Smooth muscle cell (in vitro differentiated cells): ENCODE measurements around the gene NBEA. TPM values are rescaled to one million over a fixed set of nuclear protein-coding genes. Genes with fewer than 3 reads are reported as not detected.

ENCODE experiments used
- DNase-seq: peaks from one replicate; lab custom pipeline; 2025; ENCODE audit not compliant: unreplicated experiment; lab: John Stamatoyannopoulos, UW
- H2AFZ ChIP-seq: fragments of 200-600 bp; sonication (generic); 2 replicates; pipeline ENCODE4 v1.6.0; 2016; ENCODE audit warnings: antibody characterized with exemption, low read depth, mild to moderate bottlenecking
- H3F3A ChIP-seq: fragments of 200-600 bp; sonication (generic); 2 replicates; pipeline ENCODE4 v1.6.0; 2017; ENCODE audit warnings: antibody characterized with exemption, low read depth
- H3K27ac ChIP-seq: fragments of 200-600 bp; sonication (generic); 2 replicates; pipeline ENCODE4 v1.5.1; 2016; ENCODE audit warnings: low read depth, mild to moderate bottlenecking
- H3K27me3 ChIP-seq: fragments of 200-600 bp; sonication (generic); 2 replicates; pipeline ENCODE4 v1.6.1; 2016; ENCODE audit warnings: low read depth, mild to moderate bottlenecking
- H3K36me3 ChIP-seq: fragments of 200-600 bp; sonication (generic); 2 replicates; pipeline ENCODE4 v1.5.1; 2016; ENCODE audit warnings: low read depth
- H3K4me1 ChIP-seq: fragments of 200-600 bp; sonication (generic); 2 replicates; pipeline ENCODE4 v1.5.1; 2016; ENCODE audit warnings: low read depth
- H3K4me2 ChIP-seq: fragments of 200-600 bp; sonication (generic); 2 replicates; pipeline ENCODE4 v1.6.0; 2016; ENCODE audit warnings: mild to moderate bottlenecking
- H3K4me3 ChIP-seq: fragments of 200-600 bp; sonication (generic); 2 replicates; pipeline ENCODE4 v1.5.1; 2016; ENCODE audit warnings: mild to moderate bottlenecking
- H3K79me2 ChIP-seq: fragments of 200-600 bp; sonication (generic); 2 replicates; pipeline ENCODE4 v1.6.0; 2016; ENCODE audit warnings: low read depth, mild to moderate bottlenecking
- H3K9ac ChIP-seq: fragments of 200-600 bp; sonication (generic); 2 replicates; pipeline ENCODE4 v1.6.0; 2016; ENCODE audit warnings: low read depth
- H3K9me3 ChIP-seq: fragments of 200-600 bp; sonication (generic); replicated peaks from 2 replicates; pipeline ENCODE4 v1.5.1; 2016; ENCODE audit warnings: low read depth
- H4K20me1 ChIP-seq: fragments of 200-600 bp; sonication (generic); 2 replicates; pipeline ENCODE4 v1.6.0; 2016; ENCODE audit warnings: low read depth
- CTCF ChIP-seq: fragments of 200-600 bp; sonication (generic); IDR thresholded peaks from 2 replicates; pipeline ENCODE4 v1.5.1; 2017; ENCODE audit warnings: borderline replicate concordance, mild to moderate bottlenecking, antibody characterized with exemption; ENCODE audit not compliant: insufficient read depth, poor library complexity, severe bottlenecking
- WGBS: methylation state at CpG from one replicate; pipeline ENCODE4 v1.1.7; 2016; ENCODE audit warnings: low lambda C conversion rate; 5-methylcytosine and 5-hydroxymethylcytosine counted together
- polyA plus RNA-seq: library from polyadenylated mRNA; unstranded; fragments of >200 nt; fragmentation: Nextera tagmentation; extraction: Ambion mirVana; gene quantifications from 2 replicates; pipeline ENCODE4 v1.2.1, GENCODE V29; 2016
- total RNA-seq: library from RNA; depleted of rRNA; stranded (reverse); fragments of >200 nt; gene quantifications from 2 replicates; pipeline ENCODE4 v1.2.3, GENCODE V29; 2014

Gene NBEA
- total and polyA plus RNA-seq, 2 experiments from 2014 or later: 3.6 to 11.7 TPM

GRCh38 chr13:35139591-35139990, 197.5 kb downstream of the NBEA start:
- Histone ChIP-seq H3K4me2 (no peak overlapping the region), H4K20me1 (no peaks in the 10 kb centered on the region), H3K79me2 (no peaks in the 10 kb centered on the region), H3K27ac (no peak overlapping the region), H2AFZ (no peak overlapping the region), H3K9me3 (no peaks in the 10 kb centered on the region), H3F3A (no peaks in the 10 kb centered on the region), H3K27me3 (no peaks in the 10 kb centered on the region), H3K4me1 (no peaks in the 10 kb centered on the region), H3K36me3 (no peaks in the 10 kb centered on the region), H3K9ac (no peak overlapping the region), H3K4me3 (no peak overlapping the region)
- no peak for DNase-seq
- no peak for TF ChIP-seq CTCF
- WGBS: 73% methylated on average over 4 of the region's 4 CpGs

- Histone ChIP-seq H2AFZ (no peak overlapping the region), H3K9me3 (no peaks in the 10 kb centered on the region), H3K4me2 (no peak overlapping the region), H4K20me1 (no peaks in the 10 kb centered on the region), H3K36me3 (no peaks in the 10 kb centered on the region), H3K4me3 (no peak overlapping the region), H3K79me2 (no peaks in the 10 kb centered on the region), H3K4me1 (no peaks in the 10 kb centered on the region), H3F3A (no peaks in the 10 kb centered on the region), H3K27me3 (no peaks in the 10 kb centered on the region), H3K27ac (no peak overlapping the region), H3K9ac (no peak overlapping the region)
- no peak for TF ChIP-seq CTCF
- DNase-seq: no peak
- 92% methylated on average over 1 of the region's 1 CpG for WGBS
Measured at GRCh38 chr13:35140321-35140720, 198.3 kb downstream of the NBEA start.

- H2AFZ ChIP-seq: no peak overlapping the region
- no peaks in the 10 kb centered on the region for H4K20me1 ChIP-seq
- H3K9ac ChIP-seq: no peak overlapping the region
- H3K9me3 ChIP-seq: no peaks in the 10 kb centered on the region
- no peaks in the 10 kb centered on the region for H3K4me1 ChIP-seq
- H3K27ac ChIP-seq: no peak overlapping the region
- H3K27me3 ChIP-seq: no peaks in the 10 kb centered on the region
- H3K4me3 ChIP-seq: no peak overlapping the region
- H3F3A ChIP-seq: no peaks in the 10 kb centered on the region
- H3K79me2 ChIP-seq: no peaks in the 10 kb centered on the region
- no peaks in the 10 kb centered on the region for H3K36me3 ChIP-seq
- no peak for TF ChIP-seq CTCF
- DNase-seq: no peak
- no peak overlapping the region for H3K4me2 ChIP-seq
Measured at GRCh38 chr13:35140831-35141230, 198.8 kb downstream of the NBEA start.

- Histone ChIP-seq H3K79me2 (no peaks in the 10 kb centered on the region), H3F3A (no peaks in the 10 kb centered on the region), H3K9me3 (no peaks in the 10 kb centered on the region), H3K4me3 (no peak overlapping the region), H2AFZ (no peak overlapping the region), H3K27me3 (no peaks in the 10 kb centered on the region), H3K4me2 (no peak overlapping the region), H4K20me1 (no peaks in the 10 kb centered on the region), H3K36me3 (no peaks in the 10 kb centered on the region), H3K9ac (no peak overlapping the region), H3K4me1 (no peaks in the 10 kb centered on the region), H3K27ac (no peak overlapping the region)
- WGBS: 96% methylated on average over 6 of the region's 6 CpGs
- no peak for TF ChIP-seq CTCF
- no peak for DNase-seq
Measured at GRCh38 chr13:35143123-35143522, 201.1 kb downstream of the NBEA start.
